EL (cell line): ENCODE measurements around the gene PRMT9.
A peak's percentile ranks its signal among the peaks of the same experiment; 100 is the strongest.

Source experiments
- DNase-seq: peaks from one replicate; pipeline ENCODE4 v3.0.0-alpha.2; 2016

PRMT9 gene

DNA sequence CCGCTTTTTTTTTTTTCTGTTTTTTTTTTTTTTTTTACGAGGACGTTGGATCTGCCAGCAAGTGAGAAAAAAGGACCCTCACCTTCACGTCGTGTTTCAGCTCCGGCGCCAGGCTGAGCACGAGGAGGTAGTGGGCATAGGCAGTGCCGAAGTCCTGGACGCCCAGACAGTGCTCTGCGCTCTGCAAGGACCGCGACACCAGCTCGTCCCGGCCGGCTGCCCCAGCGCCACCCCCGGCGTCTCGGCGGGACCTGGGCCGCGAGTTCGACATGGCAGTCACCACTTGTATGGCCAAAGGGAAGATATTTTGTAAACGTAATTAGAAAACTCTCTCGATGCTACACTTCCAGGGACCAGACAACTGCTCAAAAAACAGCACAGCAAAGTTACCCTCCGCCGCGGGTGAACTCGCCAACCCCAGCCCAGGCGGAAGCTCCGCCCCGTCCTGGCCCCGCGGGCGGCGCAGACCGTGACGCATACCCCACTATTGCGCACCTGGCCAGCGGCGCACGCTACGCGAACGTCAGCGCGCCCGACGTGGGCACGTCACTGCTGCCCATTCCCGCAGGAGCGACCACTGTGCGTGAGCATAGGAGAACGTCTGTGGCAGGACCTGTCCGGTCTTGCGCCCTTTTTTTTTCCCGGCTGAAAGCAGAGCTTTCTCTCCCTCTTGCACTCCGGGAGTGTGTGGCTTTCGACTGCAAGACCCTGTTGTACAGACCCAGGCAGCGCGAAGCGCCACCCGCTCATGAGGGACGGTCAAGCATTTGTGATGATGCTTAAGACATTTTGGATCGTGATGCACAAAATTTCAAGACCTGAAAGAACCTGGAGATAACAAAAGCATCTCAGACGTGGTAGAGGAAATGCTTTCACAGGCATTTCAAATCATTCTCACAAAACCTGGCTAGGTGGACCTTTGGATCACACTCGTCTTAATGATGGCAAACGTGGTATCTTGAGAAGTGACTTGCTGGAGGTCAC lies at the start of gene PRMT9:
PRMT9 (minus strand) TSS at position 447 of the 984 bp plus-strand sequence; CDS start at position 271, 176 bp downstream.
- peak; percentile 87 for DNase-seq

DNA sequence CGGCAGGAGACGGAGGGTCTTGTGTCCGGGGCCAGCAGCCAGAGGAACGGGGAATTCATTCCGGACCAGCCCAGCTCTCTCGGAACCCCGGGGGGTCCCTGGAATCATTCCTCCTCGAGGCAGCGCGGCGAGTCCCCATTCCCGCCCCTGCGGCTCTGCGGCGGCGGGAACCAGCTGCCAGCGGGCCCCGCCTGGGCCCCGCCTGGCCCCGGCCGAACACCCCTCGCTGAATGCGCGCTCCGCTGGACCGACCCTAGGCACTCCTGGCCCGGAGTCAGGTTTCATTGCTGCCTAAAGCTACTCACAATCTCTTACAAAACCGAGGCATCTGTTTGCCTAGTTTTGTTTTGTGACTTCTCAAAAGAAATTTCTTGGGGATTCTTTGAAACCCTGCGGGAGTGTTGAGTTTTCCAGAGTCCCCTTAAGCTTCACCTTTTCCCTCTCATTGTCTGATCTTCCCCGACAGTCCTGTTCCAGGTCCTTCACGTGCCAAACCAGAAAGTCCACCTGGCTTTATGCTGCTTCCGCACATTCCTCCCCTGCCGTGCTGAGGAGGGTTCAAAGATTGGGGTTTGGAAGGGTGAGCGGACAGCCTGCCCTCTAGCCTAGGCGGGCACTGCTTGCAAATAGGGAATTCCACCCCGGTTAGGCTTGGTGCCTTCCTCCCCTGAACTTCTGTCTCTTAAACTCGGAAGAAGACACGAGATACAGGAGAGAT lies 48.7 kb upstream of the PRMT9 start:
- peak; percentile 52 for DNase-seq

DNA sequence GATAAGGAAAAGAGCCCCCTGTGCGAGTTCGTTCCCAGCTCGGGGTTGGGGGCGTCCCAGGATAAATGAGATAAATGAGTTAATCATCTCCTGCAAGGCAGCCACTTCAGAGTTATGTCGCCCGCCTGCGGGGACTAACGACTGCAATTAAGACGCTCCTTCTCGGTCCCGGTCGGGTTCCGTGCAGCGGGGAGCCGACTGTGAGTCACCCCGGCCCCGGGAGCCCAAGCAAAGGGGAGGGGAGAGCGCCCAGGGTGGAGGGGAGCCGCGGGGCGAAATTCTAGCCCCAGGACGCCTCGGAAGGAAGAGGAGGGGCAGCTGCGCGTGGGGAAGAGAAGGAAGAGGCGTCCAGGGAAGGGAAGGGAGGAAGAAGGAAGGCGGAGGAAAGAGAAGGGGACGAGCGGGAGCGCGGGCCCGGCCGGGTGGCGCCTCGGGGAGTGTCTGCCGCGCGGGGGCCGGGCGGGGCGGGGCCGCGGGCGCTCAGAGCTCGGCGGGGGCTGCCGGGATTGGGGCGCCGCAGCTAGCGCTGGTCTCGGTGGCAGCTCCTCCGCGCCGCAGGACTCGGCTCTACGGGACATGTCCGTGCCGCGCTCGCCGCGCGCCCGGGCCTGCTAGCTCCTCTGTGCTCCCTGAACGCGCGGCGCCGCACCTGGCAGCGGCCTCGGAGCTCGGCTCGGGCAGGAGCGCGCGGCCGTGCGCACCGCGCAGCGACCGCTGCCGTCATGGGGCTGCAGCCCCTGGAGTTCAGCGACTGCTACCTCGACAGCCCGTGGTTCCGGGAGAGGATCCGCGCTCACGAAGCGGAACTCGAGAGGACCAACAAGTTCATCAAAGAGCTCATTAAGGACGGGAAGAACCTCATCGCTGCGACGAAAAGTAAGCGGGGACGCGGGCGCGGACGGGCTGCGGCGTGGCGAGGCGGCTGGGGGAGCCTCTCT lies 47.9 kb upstream of the PRMT9 start, which contains the start of gene ARHGAP10:
ARHGAP10 (plus strand) TSS at position 509 of the 938 bp plus-strand sequence; CDS start at position 723, 214 bp downstream.
- peak; percentile 93 for DNase-seq

DNA sequence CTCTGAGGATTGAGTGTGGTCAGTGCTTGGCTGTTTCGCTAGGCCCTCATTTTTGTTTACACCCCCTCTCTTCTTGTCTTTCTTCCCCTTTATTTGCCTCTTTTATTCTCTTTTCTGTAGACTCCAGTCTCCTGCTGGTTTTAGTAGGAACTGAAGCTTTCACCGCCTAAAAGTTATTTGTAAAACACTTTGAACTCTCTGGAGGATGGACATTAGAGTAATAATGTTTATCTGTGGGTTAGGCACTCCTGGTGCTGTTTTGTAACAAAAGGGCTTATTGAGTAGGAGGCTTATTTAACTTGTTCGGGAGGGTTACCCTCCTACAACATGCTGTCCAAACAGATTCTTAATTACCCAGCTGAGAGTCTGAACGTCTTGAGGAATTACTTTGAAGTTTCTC lies 46.4 kb upstream of the PRMT9 start:
- DNase-seq = no peak

DNA sequence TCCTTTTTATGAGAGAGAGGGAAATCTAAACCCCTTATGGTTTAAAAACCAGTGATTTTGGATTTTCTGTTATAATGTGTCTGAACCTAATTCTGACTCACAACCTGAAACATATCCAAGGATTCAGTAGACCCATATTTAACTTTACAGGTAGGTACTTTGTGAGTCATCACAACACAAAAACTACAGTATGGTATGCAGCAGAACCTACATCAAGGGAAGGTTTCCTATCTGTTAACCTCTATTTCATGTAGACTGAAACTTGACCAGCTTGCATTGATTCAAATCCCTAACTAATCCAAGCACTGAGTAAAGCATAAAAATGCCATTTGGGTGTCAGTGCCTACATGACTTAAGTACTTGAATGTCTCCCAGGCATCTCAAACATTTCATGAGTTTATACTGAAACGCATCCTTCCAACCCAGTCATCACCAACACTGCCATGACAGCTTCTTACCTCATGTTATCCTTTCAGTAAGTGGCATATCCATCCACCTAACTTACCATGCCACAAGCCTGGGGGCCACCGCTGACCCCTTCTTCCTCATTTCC lies 43.6 kb upstream of the PRMT9 start:
- no peak for DNase-seq

DNA sequence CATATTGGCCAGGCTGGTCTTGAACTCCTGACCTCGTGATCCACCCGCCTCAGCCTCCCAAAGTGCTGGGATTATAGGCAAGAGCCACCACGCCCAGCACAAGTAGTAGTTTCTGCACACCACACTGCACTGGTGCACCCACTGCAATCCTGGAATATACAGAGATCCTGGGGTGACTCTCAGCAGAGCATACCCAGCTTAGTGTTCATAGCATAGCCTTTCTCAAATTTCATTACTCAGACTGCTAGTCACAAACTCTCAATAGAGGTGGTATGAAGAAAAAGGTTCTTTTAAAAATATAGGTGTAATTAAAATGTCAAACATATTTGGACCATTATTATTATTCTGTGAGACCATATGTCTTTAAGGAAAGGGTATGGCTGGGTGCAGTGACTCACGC lies 41.7 kb upstream of the PRMT9 start:
- no peak for DNase-seq

DNA sequence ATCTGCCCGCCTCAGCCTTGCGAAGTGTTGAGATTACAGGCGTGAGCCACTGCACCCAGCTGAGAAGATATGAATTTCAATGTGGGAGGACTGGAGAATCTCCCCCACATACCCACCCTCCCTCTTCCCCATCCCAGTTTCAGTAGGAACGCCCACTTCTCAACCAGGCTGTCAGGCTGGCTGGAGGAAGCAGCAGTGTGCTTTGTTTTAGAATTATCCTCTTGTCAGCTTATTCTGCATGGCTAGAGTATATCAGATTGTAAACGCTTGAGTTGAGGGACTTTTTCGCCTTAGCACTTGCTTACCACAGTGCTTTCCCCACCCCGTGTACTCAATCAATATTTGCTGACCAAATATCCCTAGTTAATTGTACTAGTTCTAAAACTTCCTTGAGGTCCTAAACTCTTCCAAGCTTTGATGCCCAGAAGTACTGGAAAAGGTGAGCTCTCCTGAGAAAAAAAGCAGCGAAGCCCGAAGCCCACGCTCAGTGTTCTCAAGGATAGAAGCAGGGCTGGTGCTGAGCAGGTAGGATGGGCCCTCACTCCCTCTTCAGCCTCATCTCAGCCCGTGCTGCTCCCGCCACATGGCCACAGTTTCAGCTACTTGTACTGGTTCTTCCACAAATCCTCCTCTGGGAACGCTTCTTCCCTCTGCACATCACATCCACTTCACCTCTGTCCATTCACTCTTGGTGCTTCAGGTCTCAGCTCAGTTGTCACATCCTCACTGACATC lies 40.7 kb upstream of the PRMT9 start:
- DNase-seq = no peak

DNA sequence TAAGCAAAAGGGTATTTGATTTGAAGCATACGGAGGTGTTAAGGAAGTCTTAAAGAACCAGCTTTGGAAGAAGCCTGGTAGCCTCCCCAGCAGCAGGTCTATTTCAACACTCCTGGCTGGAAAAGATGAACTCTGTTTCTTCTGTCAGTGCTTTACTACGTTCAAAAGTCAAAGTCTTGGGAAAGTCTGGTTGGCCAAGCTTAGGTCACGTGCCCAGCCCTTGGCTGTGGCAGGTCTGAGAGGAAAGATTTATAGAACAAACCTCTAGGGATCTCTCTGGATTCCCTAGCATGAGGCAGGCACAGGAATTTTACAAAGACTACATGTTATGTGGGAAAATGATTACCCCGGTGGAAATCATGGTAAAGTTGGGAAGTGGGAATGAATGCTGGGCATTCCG lies 39.4 kb upstream of the PRMT9 start:
- no peak for DNase-seq

DNA sequence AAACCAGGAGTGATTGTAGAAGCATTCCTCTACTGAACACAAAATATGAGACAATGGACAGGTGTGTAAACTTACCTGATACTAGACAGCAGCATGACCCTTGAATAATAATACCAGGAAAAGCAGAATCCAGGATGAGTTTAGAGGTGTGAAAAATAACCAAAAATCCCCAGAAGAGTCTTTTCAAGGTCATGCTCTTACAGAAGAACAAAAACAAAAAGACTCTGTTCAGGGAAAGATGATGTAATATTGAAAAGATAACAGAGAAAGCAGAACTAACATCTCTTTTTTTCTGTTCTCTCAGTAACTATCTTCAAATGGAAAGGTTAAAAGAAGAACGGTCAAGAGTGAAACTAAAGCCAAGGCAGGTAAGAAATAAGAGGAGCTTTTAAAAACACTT lies 33.9 kb upstream of the PRMT9 start:
- DNase-seq = no peak

DNA sequence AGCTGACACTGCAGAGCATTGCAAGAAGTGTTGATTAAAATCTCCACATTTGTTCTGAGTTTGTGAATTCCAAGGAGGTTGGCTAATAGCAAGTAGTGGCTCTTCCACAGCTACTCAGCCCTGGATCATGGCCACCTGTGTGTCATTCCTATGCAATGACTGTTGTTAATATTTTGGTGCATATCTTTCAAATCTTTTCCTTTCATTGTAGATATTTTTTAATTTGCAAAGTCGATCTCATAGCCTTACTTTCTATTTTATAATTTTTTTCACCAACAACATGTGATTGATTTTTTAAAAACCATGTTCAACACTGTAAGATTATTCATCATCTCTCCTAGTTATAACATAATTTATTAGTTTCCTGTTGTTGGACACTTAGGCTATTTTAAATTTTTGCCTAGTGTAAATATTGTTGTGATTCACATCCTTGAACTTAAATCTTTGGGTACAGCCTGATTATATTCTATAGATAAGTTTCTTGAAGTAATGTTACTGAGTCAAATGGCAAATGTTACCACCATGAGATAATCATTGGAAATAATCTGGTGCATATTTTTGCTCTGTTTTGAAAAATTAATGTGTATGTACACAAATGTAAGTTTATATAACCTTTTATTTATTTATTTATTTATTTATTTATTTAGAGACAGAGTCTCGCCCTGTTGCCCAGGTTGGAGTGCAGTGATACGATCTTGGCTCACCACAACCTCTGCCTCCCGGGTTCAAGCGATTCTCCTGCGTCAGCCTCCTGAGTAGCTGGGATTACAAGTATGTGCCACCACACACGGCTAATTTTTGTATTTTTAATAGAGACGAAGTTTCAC lies 30.8 kb upstream of the PRMT9 start:
- DNase-seq = peak; percentile 89

DNA sequence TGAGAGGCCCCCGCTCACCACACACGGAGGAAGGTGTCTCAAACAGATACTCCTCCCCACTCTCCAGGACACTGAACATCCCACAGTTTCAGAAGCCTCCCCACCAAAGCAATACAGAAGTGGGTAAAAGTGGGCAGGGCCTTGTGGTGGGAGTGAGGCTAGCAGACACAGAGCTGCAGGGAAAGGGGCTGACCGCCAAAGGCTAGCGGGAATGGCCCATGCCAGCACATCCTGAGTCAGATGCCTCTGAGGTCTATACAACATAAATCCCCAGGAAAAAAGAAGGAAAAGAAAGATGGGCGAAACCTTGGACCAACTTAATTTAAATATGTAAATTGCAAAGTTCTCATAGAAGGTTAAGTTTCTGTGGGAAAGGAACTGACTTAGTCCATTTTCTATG lies 26.0 kb upstream of the PRMT9 start:
- peak; percentile 78 for DNase-seq

DNA sequence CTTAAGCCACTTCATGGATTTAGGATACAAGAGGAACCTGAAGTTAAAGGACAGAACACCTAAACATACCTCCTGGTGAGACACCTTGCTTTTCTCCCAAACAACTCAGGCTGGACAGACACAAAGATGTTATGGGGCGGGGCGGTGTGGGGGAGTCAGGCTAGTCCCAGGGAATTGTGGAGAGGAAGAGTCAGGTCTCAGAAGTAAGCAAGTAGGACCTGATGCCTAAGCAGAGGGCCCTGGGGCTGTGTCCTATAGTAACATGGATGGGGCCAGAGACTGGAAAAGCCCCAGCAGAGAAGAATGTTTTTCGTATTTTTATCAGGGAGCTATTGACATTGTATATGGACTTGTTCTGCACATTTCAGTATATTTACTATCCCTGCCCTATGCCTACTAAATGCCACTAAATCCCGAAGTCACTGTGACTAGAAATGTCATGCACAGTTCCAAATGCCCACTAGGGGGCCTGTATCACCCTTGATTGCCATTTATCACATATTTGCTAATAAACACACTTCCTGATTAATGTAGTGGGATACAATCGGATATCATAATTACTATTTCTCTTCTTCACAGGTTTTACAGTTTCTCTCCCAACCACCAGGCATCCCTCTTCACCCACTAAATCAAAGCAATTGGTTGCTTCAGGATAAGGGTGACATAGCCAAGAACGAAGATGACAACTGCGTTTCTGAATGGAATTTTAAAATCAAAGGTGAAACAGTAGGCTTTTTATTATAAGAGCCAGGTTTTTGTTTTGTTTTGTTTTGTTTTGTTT lies 24.1 kb upstream of the PRMT9 start:
- DNase-seq = peak; percentile 50

DNA sequence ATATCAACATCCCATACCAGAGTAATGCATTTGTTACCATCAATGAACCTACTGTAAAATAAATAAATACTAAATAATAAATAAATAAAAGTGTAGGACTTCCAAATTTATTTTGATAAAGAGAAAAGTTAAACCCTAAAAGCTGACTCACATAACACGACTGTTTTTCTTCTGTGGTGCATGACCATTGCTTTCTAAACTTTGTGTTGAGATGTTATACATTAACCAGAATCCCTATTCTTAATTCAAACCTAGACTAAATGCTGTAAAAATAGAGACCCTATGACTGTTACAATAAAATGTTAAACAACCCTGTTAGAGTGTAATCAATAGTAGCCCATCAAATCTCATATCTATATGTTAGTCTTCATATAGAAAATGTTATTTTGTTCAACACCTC lies 20.9 kb upstream of the PRMT9 start:
- DNase-seq = no peak

DNA sequence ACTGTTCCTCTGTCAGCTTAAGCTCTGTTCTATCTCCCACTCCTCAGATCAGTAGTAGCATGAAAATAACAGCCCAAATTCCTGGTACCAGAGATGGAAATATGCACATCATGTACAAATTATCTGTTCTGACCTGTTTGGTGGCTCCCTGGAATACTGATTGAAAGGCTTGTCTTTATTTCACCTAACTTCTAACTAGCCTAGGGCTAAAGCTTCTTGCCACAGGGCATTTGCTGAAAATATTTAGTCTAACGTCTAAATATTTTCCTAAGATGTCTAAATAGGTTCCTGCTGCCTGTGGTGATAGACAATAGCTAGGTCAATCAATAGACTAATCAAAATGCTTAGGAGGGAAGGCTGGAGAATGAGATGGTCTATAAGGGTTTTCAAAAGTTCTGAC lies 12.9 kb upstream of the PRMT9 start:
- DNase-seq = no peak

DNA sequence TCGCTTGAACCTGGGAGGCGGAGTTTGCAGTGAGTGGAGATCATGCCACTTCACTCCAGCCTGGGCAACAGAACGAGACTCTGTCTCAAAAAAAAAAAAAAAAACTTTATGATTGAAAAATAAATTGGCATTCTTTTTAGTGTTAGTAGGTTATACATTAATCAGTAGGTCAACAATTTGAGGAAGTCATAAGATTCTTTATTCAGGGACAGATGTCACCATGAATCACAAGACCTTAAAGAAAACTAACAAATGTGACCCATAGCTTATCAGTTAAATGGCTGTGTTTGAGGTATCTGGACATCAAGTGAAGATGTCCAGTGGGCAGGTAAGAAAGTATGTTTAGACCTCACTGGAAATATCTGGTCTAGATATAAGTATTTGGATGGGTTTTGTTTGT lies 9.3 kb upstream of the PRMT9 start:
- DNase-seq = no peak

DNA sequence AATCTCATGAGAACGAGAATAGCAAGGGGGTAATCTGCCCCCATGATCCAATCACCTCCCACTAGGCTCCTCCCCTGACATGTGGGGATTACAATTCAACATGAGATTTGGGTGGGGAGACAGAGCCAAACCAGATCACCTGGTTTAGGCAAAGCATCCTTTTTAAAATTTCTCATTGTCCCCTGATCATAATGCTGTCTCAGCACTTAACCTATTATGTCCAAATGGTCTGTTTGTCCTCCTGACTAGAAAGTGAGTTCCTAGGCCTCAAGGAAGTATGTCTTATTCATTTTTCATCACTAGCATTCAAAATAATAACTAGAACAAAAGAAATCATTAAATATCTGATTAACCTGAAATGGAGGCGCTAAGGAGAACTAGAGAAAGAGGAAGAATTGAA lies 7.9 kb upstream of the PRMT9 start:
- no peak for DNase-seq

DNA sequence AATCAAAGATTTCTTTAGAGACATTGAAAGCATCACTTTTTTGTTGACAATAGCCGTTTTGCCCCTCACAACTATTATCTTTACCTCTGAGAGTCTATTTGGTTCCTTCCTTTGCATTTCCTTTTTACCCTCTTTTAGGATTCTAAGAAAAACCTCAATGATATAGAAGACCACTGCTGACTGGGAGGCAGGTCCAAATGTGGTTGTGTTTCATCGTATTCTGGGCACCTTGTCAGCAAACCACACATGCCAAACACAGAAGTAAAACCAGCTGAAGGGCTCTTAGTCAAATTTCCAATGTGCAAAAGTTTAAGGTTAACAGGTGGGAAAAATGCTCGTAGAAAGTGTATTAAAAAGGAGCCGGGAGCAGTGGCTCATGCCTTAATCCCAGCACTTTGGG lies 5.1 kb upstream of the PRMT9 start:
- DNase-seq = no peak

DNA sequence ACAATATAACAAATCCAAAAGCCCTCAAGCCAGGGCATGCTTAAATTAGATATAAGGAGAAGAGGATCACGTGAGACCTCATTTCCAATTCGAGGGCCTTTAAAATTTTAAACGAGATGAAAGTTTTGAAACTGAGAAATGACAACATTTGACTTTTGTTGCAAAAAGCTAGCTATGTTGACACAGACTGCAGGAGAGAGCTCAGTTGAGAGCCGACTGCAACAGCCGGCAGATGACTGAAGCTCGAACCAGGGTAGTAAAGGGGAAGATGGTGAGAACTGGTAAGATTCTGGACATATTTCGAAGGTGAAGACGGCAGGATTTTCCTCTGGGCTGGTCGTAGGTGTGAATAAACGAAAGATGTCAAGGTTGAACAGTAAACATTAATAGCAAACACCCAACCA lies 773 bp downstream of the PRMT9 start:
- peak; percentile 25 for DNase-seq

DNA sequence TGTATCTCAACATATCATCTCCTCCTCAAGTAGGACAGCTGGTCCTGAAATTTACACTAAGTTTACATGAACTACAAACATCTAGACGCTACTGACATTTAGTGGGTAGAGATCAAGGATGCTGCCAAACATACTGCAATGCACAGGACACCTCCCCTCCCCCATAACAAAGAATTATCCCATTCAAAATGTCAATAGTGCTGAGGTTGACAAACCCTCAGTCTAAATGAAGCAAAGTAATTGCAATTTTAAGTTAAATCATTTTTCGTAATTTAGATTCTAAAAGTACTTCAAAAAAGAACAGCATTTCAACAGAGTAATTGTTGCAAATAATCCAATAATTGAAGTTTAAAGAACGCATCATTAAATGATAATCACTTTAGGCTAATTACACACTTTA lies 1.2 kb downstream of the PRMT9 start:
- no peak for DNase-seq
